Type B pancreatic cell (in vitro differentiated cells): Measurements from ENCODE around the gene KIF7. TPM values are rescaled to one million over a fixed set of nuclear protein-coding genes. Genes with fewer than 3 reads are reported as not detected.

Source experiments
- DNase-seq: peaks from one replicate; pipeline ENCODE4 v3.0.0; 2021; ENCODE audit warnings: mixed read lengths; ENCODE audit not compliant: unreplicated experiment; ENCODE audit errors: extremely low spot score
- H3K27ac Mint-ChIP-seq: 2 replicates; pipeline ENCODE4 v1.8.0; 2021; ENCODE audit warnings: mild to moderate bottlenecking, mixed read lengths
- H3K27me3 Mint-ChIP-seq: 2 replicates; pipeline ENCODE4 v1.8.0; 2021; ENCODE audit warnings: mixed read lengths
- H3K36me3 Mint-ChIP-seq: 2 replicates; pipeline ENCODE4 v1.8.0; 2021; ENCODE audit warnings: mixed read lengths
- H3K4me1 Mint-ChIP-seq: one replicate; pipeline ENCODE4 v1.8.0; 2021; ENCODE audit warnings: mixed read lengths; ENCODE audit not compliant: unreplicated experiment
- H3K4me3 Mint-ChIP-seq: 2 replicates; pipeline ENCODE4 v1.8.0; 2021; ENCODE audit warnings: mild to moderate bottlenecking, mixed read lengths
- H3K9me3 Mint-ChIP-seq: 2 replicates; pipeline ENCODE4 v1.8.0; 2021; ENCODE audit warnings: mixed read lengths
- long read RNA-seq: library from polyadenylated mRNA; unstranded; transcript quantifications from one replicate; pipeline ENCODE4 v2.0.0, GENCODE V29; 2020
- total RNA-seq: library from RNA; stranded (reverse); gene quantifications from 2 replicates; pipeline ENCODE4 v1.2.1, GENCODE V29; 2021; ENCODE audit warnings: low replicate concordance
- TF ChIP-seq, protein P1 (sequence below): fragments of 200-600 bp; sonication (generic); conservative IDR thresholded peaks from 2 replicates; pipeline ENCODE4 v1.5.0; 2021; ENCODE audit warnings: antibody characterized with exemption, mild to moderate bottlenecking

Gene KIF7, protein sequence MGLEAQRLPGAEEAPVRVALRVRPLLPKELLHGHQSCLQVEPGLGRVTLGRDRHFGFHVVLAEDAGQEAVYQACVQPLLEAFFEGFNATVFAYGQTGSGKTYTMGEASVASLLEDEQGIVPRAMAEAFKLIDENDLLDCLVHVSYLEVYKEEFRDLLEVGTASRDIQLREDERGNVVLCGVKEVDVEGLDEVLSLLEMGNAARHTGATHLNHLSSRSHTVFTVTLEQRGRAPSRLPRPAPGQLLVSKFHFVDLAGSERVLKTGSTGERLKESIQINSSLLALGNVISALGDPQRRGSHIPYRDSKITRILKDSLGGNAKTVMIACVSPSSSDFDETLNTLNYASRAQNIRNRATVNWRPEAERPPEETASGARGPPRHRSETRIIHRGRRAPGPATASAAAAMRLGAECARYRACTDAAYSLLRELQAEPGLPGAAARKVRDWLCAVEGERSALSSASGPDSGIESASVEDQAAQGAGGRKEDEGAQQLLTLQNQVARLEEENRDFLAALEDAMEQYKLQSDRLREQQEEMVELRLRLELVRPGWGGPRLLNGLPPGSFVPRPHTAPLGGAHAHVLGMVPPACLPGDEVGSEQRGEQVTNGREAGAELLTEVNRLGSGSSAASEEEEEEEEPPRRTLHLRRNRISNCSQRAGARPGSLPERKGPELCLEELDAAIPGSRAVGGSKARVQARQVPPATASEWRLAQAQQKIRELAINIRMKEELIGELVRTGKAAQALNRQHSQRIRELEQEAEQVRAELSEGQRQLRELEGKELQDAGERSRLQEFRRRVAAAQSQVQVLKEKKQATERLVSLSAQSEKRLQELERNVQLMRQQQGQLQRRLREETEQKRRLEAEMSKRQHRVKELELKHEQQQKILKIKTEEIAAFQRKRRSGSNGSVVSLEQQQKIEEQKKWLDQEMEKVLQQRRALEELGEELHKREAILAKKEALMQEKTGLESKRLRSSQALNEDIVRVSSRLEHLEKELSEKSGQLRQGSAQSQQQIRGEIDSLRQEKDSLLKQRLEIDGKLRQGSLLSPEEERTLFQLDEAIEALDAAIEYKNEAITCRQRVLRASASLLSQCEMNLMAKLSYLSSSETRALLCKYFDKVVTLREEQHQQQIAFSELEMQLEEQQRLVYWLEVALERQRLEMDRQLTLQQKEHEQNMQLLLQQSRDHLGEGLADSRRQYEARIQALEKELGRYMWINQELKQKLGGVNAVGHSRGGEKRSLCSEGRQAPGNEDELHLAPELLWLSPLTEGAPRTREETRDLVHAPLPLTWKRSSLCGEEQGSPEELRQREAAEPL (N-terminal part only)
- 5.5 and 15.5 TPM in 2 replicates for total RNA-seq
- long read RNA-seq, partial matches to known transcripts: 2 of 3 reads
- long read RNA-seq, other reads (novel, unspliced or antisense): 1 of 3 reads

DNA sequence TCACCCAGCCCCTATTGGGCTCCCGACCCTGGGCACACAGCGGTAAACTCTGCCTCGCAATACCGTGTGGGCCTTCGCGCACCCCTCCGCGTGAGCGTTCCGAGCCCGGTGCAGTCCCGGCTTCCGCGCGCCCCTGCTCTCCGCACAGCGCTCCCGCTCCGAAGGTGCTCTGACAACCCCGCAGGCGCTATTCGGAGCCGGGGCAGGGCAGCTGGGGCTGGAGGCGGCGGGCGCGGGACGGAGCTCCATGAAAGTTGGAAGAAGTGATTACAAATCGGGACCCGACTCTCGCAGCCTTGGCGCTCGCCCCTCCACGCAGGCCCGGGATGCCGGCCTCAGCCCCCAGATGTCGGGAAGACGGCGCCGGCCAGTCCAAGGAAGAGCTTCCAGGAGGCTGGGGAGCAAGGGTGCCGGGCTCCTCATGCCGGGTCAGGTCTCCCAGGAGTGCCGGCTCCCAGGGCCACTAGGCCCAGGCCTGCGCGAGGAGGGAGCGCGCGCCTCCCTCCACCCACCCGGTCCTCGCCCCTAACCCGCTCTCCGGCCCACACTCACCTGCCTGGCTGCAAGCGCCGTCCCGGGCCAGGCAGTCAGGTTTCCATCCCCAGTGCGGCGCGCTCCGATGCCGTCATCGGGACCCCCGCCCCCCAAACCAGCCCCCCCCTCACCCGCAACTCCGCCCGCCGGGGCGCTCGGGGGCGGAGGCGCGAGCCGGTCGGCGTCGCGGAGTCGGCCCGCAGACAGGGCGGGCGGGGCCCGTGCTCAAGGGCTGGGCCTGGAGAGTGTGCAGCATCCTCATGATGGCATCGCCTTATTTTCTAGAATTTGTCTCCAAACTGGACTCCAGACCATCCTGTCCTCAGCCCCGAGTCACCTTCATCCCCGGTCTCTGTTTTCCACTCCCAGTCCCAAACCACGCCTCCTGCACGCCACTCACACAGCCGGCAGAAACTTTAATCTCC lies at the start of gene KIF7:
Gene KIF7 (minus strand): TSS at position 621 of the 959 bp plus-strand sequence. CDS start 2,537 bp downstream, outside the sequence.
- Mint-ChIP-seq H3K27ac (peak within 1 kb of the TSS; percentile 62), H3K4me1 (peaks cover 13% of the 10 kb centered on the region), H3K27me3 (peaks cover 18% of the 10 kb centered on the region), H3K36me3 (peaks cover 3% of the 10 kb centered on the region), H3K4me3 (peak within 1 kb of the TSS; percentile 86), H3K9me3 (no peaks in the 10 kb centered on the region)
- no peak for DNase-seq
- TF ChIP-seq, protein P1, sequence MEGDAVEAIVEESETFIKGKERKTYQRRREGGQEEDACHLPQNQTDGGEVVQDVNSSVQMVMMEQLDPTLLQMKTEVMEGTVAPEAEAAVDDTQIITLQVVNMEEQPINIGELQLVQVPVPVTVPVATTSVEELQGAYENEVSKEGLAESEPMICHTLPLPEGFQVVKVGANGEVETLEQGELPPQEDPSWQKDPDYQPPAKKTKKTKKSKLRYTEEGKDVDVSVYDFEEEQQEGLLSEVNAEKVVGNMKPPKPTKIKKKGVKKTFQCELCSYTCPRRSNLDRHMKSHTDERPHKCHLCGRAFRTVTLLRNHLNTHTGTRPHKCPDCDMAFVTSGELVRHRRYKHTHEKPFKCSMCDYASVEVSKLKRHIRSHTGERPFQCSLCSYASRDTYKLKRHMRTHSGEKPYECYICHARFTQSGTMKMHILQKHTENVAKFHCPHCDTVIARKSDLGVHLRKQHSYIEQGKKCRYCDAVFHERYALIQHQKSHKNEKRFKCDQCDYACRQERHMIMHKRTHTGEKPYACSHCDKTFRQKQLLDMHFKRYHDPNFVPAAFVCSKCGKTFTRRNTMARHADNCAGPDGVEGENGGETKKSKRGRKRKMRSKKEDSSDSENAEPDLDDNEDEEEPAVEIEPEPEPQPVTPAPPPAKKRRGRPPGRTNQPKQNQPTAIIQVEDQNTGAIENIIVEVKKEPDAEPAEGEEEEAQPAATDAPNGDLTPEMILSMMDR: no peak

DNA sequence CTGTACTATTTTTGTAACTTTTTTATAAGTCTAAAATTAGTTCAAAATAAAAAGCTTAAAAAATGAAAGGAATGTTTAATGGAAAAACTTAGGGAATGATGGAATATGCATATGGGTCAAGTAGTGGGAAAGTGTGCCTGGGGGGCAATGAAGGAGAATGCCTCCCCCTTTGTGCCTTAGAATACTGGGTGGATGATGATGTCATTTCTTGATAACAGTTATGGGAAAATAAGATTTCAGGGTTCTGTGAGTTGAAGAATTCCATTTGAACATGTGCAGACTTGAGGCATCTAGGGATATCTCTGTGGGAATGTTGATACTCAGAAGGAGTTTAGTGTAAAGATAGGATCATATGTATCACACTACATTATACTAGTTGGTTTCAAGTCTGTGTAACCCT lies 49.1 kb upstream of the KIF7 start:
- H3K36me3 Mint-ChIP-seq: no peaks in the 10 kb centered on the region
- H3K4me1 Mint-ChIP-seq: no peaks in the 10 kb centered on the region
- H3K9me3 Mint-ChIP-seq: no peaks in the 10 kb centered on the region
- no peak for DNase-seq
- H3K27ac Mint-ChIP-seq: no peak overlapping the region
- peaks cover 33% of the 10 kb centered on the region for H3K27me3 Mint-ChIP-seq
- no peak overlapping the region for H3K4me3 Mint-ChIP-seq
- TF ChIP-seq, protein P1: no peak

DNA sequence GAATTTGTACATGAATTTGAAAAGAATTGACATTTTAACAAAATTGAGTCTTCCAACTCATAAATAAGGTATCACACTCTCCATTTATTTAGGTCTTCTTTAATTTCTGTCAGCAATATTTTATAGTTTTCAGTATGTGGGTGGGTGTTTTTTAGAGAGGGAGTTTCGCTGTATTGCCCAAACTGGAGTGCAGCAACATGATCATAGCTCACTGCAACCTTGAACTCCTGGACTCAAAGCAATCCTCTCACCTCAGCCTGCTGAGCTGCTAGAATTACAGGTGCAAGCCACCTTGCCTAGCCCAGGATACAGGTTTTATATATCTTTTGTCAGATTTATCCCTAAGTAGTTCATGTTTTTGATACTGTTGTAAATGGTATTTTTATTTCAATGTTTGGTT lies 39.9 kb upstream of the KIF7 start:
- peaks cover 32% of the 10 kb centered on the region for H3K27me3 Mint-ChIP-seq
- DNase-seq: no peak
- H3K36me3 Mint-ChIP-seq: no peaks in the 10 kb centered on the region
- H3K4me1 Mint-ChIP-seq: peaks cover 5% of the 10 kb centered on the region
- no peaks in the 10 kb centered on the region for H3K9me3 Mint-ChIP-seq
- H3K4me3 Mint-ChIP-seq: no peak overlapping the region
- TF ChIP-seq, protein P1: no peak
- no peak overlapping the region for H3K27ac Mint-ChIP-seq

DNA sequence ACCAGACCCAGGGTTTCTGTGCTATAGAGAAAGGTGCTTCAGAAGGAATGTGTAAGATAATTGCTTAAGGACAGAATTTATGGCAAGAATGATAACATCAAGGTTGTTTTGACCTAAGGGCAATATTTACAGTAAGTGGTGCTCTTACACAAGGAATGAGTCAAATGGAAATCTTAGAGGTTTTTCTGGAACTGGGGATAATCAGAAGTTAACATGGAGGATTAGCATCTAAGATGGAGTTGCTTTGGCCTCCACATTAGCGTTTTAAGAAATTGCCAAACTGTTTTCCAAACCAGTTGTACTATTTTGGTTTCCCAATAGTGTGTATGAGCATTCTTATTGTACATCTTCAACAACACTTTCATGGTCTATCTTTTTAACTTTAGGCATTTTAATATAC lies 38.4 kb upstream of the KIF7 start:
- H3K27ac Mint-ChIP-seq: no peak overlapping the region
- H3K27me3 Mint-ChIP-seq: peaks cover 23% of the 10 kb centered on the region
- H3K4me3 Mint-ChIP-seq: no peak overlapping the region
- TF ChIP-seq, protein P1: no peak
- H3K4me1 Mint-ChIP-seq: peaks cover 5% of the 10 kb centered on the region
- no peak for DNase-seq
- no peaks in the 10 kb centered on the region for H3K36me3 Mint-ChIP-seq
- no peaks in the 10 kb centered on the region for H3K9me3 Mint-ChIP-seq
